SU-DHL-6 (cell line): ENCODE measurements around the gene ARHGEF19.

Experiments
- H2AFZ ChIP-seq: fragments of 200-600 bp; sonication (generic); 2 replicates; pipeline ENCODE4 v1.6.1; 2014; ENCODE audit warnings: low read depth, mild to moderate bottlenecking, moderate library complexity, mixed read lengths, antibody characterized with exemption, low read length; ENCODE audit not compliant: severe bottlenecking
- H3F3A ChIP-seq: fragments of 200-600 bp; shearing (Covaris generic); 2 replicates; pipeline ENCODE4 v1.6.0; 2016; ENCODE audit warnings: antibody characterized with exemption, mild to moderate bottlenecking; ENCODE audit not compliant: insufficient read depth
- H3K27ac ChIP-seq: fragments of 200-600 bp; sonication (generic); 2 replicates; pipeline ENCODE4 v1.5.1; 2016; ENCODE audit warnings: low read depth, mild to moderate bottlenecking, low read length, moderate library complexity, mixed read lengths
- H3K27me3 ChIP-seq: fragments of 200-600 bp; sonication (generic), shearing (Covaris generic); 2 replicates; pipeline ENCODE4 v1.6.0; 2014; ENCODE audit warnings: mild to moderate bottlenecking, low read length
- H3K36me3 ChIP-seq: fragments of 200-600 bp; sonication (generic); 2 replicates; pipeline ENCODE4 v1.6.1; 2014; ENCODE audit warnings: mild to moderate bottlenecking, low read length, mixed read lengths
- H3K4me2 ChIP-seq: fragments of 300-600, 200-600 bp; shearing (Covaris generic), sonication (generic); 2 replicates; pipeline ENCODE4 v1.6.0; 2014; ENCODE audit warnings: low read length, low read depth, mild to moderate bottlenecking; ENCODE audit not compliant: poor library complexity, severe bottlenecking
- H3K4me3 ChIP-seq: fragments of 200-600 bp; sonication (generic); 2 replicates; pipeline ENCODE4 v1.5.1; 2014; ENCODE audit warnings: antibody characterized with exemption, low read length, mild to moderate bottlenecking, mixed read lengths; ENCODE audit not compliant: insufficient read depth, poor library complexity, severe bottlenecking
- H3K79me2 ChIP-seq: fragments of 200-600 bp; sonication (generic); 2 replicates; pipeline ENCODE4 v1.6.1; 2014; ENCODE audit warnings: mild to moderate bottlenecking, low read length, moderate library complexity; ENCODE audit not compliant: insufficient read depth
- H3K9ac ChIP-seq: fragments of 200-600 bp; sonication (generic); 2 replicates; pipeline ENCODE4 v1.7.0; 2014; ENCODE audit warnings: mild to moderate bottlenecking, low read length
- H3K9me2 ChIP-seq: fragments of 200-600 bp; sonication (generic); replicated peaks from 2 replicates; pipeline ENCODE4 v1.6.1; 2014; ENCODE audit warnings: low read length; ENCODE audit not compliant: insufficient read depth
- H3K9me3 ChIP-seq: fragments of 200-600 bp; sonication (generic); 2 replicates; pipeline ENCODE4 v1.6.1; 2014; ENCODE audit warnings: low read length, mixed read lengths; ENCODE audit not compliant: insufficient read depth
- H4K20me1 ChIP-seq: fragments of 200-600 bp; sonication (generic); 2 replicates; pipeline ENCODE4 v1.6.1; 2014; ENCODE audit warnings: low read depth, mild to moderate bottlenecking, antibody characterized with exemption, low read length, moderate library complexity, mixed read lengths
- CTCF ChIP-seq: fragments of 200-600 bp; sonication (generic); IDR thresholded peaks from one replicate; pipeline ENCODE4 v1.5.1; 2017; ENCODE audit warnings: antibody characterized with exemption, mild to moderate bottlenecking, low read length, moderate library complexity; ENCODE audit not compliant: insufficient read depth, poor library complexity, severe bottlenecking
- EZH2phosphoT487 ChIP-seq: fragments of 200-600 bp; sonication (generic), shearing (Covaris generic); conservative IDR thresholded peaks from 2 replicates; pipeline ENCODE4 v1.6.1; 2018; ENCODE audit warnings: mild to moderate bottlenecking, antibody characterized with exemption, low read length, moderate library complexity, mixed read lengths

The ARHGEF19 gene

DNA sequence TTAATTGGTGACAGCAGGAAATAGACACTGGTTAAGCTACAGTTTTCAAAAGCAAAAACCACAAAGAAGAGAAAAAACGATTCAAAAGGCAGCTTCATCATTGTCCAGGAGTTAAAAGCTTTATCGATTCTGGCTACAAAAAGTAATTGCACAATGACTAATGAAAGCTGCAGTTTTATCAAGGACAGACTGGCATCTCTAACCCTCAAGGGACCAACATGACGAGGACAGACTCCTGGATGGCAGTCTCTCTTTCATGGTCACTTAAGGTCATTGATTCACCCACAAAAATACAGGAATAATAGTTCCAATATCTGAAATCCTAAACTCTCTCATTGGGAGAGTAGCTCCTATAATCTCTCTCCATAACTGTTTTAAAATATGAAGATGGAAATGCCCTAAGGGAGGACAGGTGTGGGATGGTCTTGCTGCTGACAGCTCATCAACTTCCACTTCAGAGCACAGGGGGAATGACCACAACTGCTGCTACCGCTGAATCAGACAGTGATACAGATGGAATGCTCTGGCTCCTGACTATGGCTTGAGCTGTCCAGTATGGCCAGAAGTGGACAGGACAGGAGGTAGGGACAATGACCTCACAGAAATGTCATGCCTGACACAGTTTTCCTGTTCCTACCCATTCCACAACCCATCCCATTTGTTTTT, 41.9 kb upstream of the ARHGEF19 start:
- H3K4me2 ChIP-seq = no peak overlapping the region
- TF ChIP-seq CTCF (no peak), EZH2phosphoT487 (no peak)
- H3K9me3 ChIP-seq = no peaks in the 10 kb centered on the region
- H2AFZ ChIP-seq = no peak overlapping the region
- no peak overlapping the region for H3K4me3 ChIP-seq
- H4K20me1 ChIP-seq = no peaks in the 10 kb centered on the region
- H3K27ac ChIP-seq = no peak overlapping the region
- H3K79me2 ChIP-seq = no peaks in the 10 kb centered on the region
- peaks cover 3% of the 10 kb centered on the region; the same call in 1 of the 2 replicates for H3F3A ChIP-seq
- H3K27me3 ChIP-seq = no peaks in the 10 kb centered on the region
- no peak overlapping the region for H3K9ac ChIP-seq
- no peaks in the 10 kb centered on the region for H3K9me2 ChIP-seq
- no peaks in the 10 kb centered on the region for H3K36me3 ChIP-seq

GRCh38 chr1:16253332-16253922, 41.0 kb upstream of the ARHGEF19 start:
- H3K36me3 ChIP-seq = no peaks in the 10 kb centered on the region
- peaks cover 8% of the 10 kb centered on the region; the same call in 1 of the 2 replicates for H3F3A ChIP-seq
- H4K20me1 ChIP-seq = no peaks in the 10 kb centered on the region
- no peak overlapping the region for H2AFZ ChIP-seq
- no peak overlapping the region for H3K27ac ChIP-seq
- H3K4me3 ChIP-seq = no peak overlapping the region
- no peaks in the 10 kb centered on the region for H3K9me3 ChIP-seq
- no peaks in the 10 kb centered on the region for H3K9me2 ChIP-seq
- no peak for TF ChIP-seq CTCF
- no peak for TF ChIP-seq EZH2phosphoT487
- H3K27me3 ChIP-seq = no peaks in the 10 kb centered on the region
- no peaks in the 10 kb centered on the region for H3K79me2 ChIP-seq
- H3K4me2 ChIP-seq = no peak overlapping the region
- no peak overlapping the region for H3K9ac ChIP-seq

DNA sequence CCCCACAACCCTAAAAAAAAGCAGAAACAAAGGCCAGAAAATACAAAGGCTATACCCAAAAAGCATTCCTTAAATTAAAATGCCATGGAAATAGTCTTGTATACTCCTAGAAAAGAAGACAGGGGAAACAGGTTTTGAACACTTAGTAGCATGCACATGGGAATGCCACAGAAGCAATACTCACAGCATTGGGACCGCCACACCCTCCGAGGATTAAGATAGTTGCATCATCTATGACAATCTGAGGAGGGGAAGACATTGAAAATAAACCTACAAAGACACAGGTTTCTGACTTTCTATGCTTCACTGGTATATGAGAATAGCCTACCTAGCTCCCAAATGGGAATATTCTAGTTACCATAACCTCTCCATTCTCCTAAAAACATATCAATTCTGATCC, 40.5 kb upstream of the ARHGEF19 start:
- TF ChIP-seq CTCF (no peak), EZH2phosphoT487 (no peak)
- Histone ChIP-seq H3K4me3 (no peak overlapping the region), H3K36me3 (no peaks in the 10 kb centered on the region), H3K4me2 (no peak overlapping the region), H3K27me3 (no peaks in the 10 kb centered on the region), H2AFZ (no peak overlapping the region), H3K9ac (no peak overlapping the region), H3K79me2 (no peaks in the 10 kb centered on the region), H3K9me3 (no peaks in the 10 kb centered on the region), H3K9me2 (no peaks in the 10 kb centered on the region), H4K20me1 (no peaks in the 10 kb centered on the region), H3K27ac (no peak overlapping the region), H3F3A (peaks cover 8% of the 10 kb centered on the region; the same call in 1 of the 2 replicates)
